Breast epithelium (tissue), 3 donors: Measurements from ENCODE around the gene KDM1B.

Experiments used
- POLR2AphosphoS5 ChIP-seq, 3 donors: sonication (generic); formaldehyde crosslinking; IDR thresholded peaks; one replicate each; pipeline ENCODE4 v1.6.1; 2017; ENCODE audit warnings: antibody characterized with exemption in 3 of 3
- TF ChIP-seq, protein P1 (sequence below), 3 donors: fragments of 450-650 bp; IDR thresholded peaks; one replicate each; pipeline ENCODE4 v1.5.1; 2016 to 2017; ENCODE audit warnings: antibody characterized with exemption in 3 of 3, mild to moderate bottlenecking in 3 of 3, moderate library complexity in 3 of 3

DNA sequence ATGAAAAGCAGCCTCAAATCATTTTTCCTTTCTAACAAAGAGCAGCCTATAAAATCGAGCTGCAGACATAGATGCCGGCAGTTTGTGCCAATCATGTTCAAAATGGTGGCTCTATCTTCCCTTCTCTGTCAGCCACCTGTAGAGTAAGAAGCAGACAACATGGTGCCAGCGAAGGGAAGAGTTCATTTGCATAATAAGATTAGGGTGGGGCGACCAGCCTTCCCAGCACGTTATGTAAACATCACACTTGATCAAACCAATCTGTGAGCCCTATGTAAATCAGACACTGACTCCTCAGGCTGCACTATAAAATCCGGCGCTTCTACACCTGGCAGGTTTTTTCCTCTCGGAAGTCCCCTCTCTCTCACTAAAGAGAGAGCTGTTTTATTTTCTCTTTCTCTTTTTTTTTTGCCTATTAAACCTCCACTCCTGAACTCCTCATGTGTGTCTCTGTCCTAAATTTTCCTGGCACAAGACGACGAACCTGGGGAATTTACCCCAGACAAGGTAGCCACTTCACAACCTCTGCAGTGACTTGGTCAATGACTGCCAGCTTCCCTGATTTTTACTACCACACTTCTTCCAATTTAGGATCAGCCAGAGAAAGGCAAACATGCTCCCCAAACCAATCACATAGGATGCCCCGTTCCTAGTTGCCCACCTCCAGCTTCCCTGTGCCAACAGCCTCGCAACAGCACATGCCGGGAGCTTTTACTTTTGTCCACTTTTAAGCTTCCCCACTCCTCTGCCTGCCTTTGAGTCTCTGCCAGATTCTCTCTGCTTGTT, 13.2 kb upstream of the KDM1B start:
- TF ChIP-seq, protein P1, sequence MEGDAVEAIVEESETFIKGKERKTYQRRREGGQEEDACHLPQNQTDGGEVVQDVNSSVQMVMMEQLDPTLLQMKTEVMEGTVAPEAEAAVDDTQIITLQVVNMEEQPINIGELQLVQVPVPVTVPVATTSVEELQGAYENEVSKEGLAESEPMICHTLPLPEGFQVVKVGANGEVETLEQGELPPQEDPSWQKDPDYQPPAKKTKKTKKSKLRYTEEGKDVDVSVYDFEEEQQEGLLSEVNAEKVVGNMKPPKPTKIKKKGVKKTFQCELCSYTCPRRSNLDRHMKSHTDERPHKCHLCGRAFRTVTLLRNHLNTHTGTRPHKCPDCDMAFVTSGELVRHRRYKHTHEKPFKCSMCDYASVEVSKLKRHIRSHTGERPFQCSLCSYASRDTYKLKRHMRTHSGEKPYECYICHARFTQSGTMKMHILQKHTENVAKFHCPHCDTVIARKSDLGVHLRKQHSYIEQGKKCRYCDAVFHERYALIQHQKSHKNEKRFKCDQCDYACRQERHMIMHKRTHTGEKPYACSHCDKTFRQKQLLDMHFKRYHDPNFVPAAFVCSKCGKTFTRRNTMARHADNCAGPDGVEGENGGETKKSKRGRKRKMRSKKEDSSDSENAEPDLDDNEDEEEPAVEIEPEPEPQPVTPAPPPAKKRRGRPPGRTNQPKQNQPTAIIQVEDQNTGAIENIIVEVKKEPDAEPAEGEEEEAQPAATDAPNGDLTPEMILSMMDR (IDR thresholded peaks at IDR 0.05), result no peak
- TF ChIP-seq POLR2AphosphoS5 (IDR thresholded peaks at IDR 0.05), result no peak
